Cardiac fibroblast (primary cell): Measurements from ENCODE around the gene NTN4.
"Not testable (repeated sequence)": the region's sequence is repeated elsewhere in the genome, so short reads cannot be mapped to it uniquely, and the experiment has no call there.

Source experiments
- DNase-seq, 2 donors: peaks; one replicate each; pipeline versions ENCODE4 v3.0.0 to v3.0.0-alpha.2; 2010; ENCODE audit warnings: low read depth in 2 of 2
- H3K4me3 ChIP-seq, 2 donors: replicated peaks in 1 of 2; 1 replicate in 1 of 2; 2 replicates in 1 of 2; pipeline ENCODE4 v1.5.1; 2011; ENCODE audit warnings: low read depth in 2 of 2, low read length in 2 of 2, mild to moderate bottlenecking in 2 of 2, moderate library complexity in 1 of 2
- TF ChIP-seq, protein P1 (sequence below): IDR thresholded peaks from one replicate; pipeline ENCODE4 v1.5.1; 2011; ENCODE audit warnings: low read depth, mild to moderate bottlenecking, low read length, inconsistent platforms

The NTN4 gene

DNA sequence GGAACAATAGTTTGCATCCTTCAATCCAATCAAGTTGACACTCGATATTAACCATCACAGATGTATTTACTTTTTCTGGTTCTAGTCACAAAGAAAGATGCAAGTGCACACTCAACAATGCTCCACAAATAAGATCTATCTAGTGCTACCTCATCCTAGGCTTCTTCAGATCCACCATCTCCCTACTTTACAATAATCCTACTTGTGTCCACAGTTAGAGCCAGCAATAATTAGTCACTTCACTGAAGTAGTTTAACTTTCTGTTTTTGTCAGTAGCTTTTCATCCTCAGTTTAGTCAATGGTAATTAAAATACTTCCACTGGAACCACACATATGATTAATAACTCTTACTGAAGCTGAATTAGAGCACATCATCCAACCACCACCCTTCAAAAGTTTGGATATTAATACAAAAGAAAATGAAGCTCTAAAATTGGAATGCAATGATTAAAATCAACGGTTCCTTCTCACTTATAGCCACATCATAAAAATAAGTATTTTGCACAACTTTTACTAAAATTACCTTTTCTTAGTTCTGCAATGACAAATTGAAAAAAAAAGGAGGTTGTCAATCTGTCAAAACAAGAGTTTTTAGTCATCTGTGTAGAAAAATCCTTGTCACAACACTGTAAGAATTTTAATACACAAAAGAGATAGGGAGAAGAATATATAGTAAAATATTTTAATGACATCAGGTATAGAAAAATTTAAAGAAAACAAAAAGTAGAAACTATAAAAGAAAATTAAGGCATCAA lies 39.9 kb upstream of the NTN4 start:
- no peak overlapping the region for H3K4me3 ChIP-seq
- no peak for DNase-seq
- TF ChIP-seq, protein P1, sequence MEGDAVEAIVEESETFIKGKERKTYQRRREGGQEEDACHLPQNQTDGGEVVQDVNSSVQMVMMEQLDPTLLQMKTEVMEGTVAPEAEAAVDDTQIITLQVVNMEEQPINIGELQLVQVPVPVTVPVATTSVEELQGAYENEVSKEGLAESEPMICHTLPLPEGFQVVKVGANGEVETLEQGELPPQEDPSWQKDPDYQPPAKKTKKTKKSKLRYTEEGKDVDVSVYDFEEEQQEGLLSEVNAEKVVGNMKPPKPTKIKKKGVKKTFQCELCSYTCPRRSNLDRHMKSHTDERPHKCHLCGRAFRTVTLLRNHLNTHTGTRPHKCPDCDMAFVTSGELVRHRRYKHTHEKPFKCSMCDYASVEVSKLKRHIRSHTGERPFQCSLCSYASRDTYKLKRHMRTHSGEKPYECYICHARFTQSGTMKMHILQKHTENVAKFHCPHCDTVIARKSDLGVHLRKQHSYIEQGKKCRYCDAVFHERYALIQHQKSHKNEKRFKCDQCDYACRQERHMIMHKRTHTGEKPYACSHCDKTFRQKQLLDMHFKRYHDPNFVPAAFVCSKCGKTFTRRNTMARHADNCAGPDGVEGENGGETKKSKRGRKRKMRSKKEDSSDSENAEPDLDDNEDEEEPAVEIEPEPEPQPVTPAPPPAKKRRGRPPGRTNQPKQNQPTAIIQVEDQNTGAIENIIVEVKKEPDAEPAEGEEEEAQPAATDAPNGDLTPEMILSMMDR, result no peak

DNA sequence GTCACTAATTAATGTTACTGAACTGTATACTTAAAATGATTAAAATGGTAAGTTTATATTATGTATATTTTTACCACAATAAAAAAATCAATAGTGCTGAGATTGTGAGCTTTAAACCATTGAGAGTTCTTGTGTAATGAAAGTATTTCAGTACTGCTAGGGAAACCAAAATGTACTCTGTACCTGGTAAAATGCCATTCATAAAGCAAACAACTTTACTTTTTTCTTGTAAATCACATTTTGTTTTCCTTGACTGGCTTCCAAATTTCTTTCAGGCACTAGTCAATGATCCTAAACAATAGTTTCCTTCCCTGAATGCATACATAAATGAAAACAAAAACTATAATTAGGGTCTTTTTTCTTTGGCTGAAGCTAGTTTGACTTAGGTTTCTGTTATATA lies 38.8 kb upstream of the NTN4 start:
- TF ChIP-seq, protein P1, result no peak
- DNase-seq, result peak in 1 of 2 donors; percentile 4
- H3K4me3 ChIP-seq, result no peak overlapping the region

DNA sequence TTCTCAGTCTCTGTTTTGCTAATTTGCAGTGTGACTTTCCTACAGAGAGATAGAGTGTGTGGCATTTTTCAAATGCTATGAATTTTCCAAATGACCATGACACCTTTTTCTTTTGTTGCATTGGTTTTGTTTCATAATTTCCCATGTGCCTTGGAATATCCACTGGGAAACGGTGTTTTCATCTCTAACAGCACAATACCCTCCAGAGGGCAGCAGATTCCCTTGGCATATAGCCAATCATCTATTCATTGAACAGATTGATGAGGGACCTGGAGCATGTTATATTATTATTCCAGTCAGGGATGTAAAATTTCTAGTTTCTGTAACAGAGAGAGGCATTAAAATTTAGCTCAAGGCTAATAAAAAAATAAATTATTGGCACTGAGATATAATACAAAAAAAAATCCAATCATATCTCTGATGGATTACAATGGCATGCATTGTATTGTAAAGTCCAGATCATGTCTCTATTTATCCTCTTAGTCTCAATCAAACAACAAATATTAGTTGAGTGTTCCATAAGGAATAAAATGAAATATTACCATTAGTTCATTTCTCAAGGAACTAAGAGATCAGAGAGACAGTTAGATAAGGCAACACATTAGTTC lies 29.6 kb upstream of the NTN4 start:
- TF ChIP-seq, protein P1, result peak; percentile 55
- H3K4me3 ChIP-seq, result no peak overlapping the region
- peak; percentile 68 to 70 for DNase-seq

DNA sequence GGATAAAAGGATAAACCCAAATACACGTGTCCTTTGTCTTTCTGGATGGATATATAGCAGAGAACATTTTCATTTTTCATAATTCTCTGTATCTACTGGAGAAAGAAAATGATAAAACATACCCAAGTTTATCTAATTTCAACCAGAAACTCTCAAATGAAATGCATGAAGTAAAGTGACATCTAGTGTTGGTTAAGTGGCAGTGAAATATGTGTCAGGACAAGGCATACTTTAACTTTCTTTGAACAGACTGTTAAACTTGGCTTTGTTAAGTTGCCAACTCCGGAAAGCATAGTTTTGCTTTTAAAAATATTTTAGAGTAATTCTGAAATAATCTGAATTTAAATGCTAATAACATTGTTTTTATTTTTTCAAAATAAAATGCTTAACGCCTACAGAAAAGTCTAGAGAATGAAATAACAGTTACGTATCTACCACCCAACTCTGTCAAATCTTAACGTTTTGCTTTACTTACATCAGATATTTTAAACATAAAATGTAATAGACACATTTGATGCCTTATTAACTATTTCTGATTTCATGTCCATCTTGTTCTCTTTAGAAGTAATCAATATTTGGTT lies 25.2 kb upstream of the NTN4 start:
- DNase-seq, result peak; percentile 63 to 70
- no peak overlapping the region for H3K4me3 ChIP-seq
- TF ChIP-seq, protein P1, result peak; percentile 74

DNA sequence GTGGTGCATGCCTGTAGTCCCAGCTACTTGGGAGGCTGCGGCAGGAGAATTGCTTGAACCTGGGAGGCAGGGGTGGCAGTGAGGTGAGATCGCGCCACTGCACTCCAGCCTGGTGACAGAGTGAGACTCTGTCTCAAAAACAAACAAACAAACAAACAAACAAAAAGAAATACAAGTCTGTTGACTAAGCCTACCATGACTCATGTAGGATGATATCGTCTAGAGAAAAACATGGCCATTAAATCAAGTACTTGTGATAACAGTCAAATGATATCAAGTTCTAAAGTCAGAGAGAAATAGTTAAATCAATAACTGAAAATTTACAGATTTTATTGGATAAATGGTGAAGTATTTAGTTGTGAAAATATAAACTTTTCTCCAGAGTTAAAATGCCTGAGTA lies 21.6 kb upstream of the NTN4 start:
- DNase-seq, result not testable (repeated sequence)

DNA sequence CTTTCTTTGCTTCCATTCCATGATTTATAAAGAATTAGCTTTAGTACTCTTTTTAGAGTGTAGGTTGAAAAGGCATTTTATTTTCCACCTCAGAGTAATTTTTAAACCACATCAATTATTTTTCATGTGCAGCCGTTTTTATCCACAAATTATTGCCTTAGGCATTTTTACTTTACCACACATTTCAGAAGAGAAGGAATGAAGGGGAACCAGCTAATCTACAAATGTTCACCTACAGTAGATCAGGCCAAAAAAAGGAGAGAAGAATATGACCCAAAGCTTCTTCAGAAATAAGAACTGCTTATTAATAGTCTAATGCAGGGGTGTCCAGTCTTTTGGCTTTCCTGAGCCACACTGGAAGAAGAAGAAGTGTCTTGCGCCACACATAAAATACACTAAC lies 19.8 kb upstream of the NTN4 start:
- no peak for DNase-seq
- TF ChIP-seq, protein P1, result no peak
- no peak overlapping the region for H3K4me3 ChIP-seq

More for the DNA sequence above, 21.6 kb upstream of the NTN4 start:
- H3K4me3 ChIP-seq, result not testable (repeated sequence)

DNA sequence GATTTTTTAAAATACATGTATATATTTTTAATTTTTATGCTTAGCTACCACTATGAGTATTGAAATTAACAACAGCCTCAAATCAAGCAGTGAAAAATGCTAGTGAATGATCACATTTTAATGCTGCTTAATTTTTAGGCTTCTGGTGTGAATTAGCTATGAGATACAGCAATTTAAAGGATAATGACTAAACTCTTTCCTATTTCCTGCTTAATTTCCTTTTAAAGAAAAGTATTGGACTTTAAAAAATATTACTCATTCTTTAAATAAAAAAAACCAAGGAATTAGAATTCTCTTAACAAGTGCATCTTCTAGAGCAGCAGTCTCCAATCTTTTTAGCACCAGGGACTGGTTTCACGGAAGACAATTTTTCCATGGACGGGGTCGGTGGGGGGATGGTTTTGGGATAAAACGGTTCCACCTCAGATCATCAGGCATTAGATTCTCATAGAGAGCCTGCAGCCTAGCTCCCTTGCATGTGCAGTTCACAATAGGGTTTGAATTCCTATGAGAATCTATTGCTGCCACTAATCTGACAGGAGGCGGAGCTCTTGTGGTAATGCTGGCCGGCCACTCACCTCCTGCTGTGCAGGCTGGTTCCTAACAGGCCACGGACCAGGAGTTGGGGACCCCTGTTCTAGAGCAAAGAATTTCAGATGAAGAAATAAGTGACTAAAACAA lies 18.6 kb upstream of the NTN4 start:
- TF ChIP-seq, protein P1, result no peak
- no peak for DNase-seq
- no peak overlapping the region for H3K4me3 ChIP-seq
